Erythroblast (primary cell): ENCODE results near the gene DLG2.

Experiments used
- GATA1 ChIP-seq: IDR thresholded peaks from 2 replicates; pipeline ENCODE4 v1.6.1; 2011; ENCODE audit warnings: low read depth, mild to moderate bottlenecking, control low read depth, low read length, moderate library complexity
- POLR2A ChIP-seq: IDR thresholded peaks from 2 replicates; pipeline ENCODE4 v1.6.1; 2011; ENCODE audit warnings: mild to moderate bottlenecking, low read length

DNA sequence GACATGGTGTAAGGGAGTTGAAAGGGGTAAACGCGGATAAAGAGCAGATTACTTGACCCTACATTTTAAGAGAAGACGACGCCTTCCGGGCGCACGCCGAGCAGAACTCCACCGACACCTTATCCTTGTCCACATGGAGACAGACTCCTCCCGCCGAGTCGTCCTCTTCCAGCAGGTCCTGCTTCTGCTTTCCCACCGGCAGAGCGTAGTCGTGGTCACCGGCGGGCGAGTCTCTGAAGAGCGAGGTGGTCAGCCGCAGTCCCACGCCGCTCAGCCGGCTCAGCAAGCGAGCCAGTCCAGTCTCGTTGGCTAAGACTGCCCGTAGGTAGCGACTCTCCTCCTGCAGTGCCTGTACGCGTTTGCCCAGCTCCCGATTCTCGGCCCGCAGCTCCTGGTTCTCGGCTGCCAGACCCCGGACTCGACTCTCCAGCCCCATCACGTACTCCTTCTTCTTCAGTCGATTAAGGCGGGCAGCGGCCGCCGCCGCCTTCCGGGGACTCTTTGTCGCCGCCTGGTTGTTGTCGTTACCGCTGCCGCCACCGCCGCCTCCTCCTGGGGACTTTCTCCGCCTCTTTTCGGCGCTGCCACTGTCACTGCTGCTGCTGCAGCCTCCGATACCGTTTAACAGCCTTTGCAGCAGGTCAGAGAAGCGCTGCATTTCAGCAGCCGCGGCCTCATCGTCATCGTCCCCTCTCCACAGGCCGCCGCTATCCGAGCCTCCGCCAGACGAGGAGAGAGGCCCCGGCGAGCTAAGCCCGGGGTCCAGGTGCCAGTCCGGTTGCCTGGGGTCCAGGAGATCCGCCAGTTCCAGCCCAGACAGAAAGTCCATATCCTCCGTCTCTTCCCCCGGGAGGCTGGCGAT, 36.8 kb upstream of the DLG2 start:
- TF ChIP-seq POLR2A (no peak), GATA1 (no peak)
